OCI-LY3 (cell line): ENCODE results near the gene PLCB2.

Experiments
- H2AFZ ChIP-seq: fragments of 200-600, 300-600 bp; shearing (Covaris generic); 2 replicates; pipeline ENCODE4 v1.6.0; 2014; ENCODE audit warnings: antibody characterized with exemption, low read depth, low read length
- H3K27ac ChIP-seq: fragments of 200-600, 300-600 bp; sonication (generic); 2 replicates; pipeline ENCODE4 v1.5.1; 2014; ENCODE audit warnings: mild to moderate bottlenecking, low read length, moderate library complexity, mixed read lengths
- H3K27me3 ChIP-seq: fragments of 200-600, 300-600 bp; sonication (generic); 2 replicates; pipeline ENCODE4 v1.6.1; 2014; ENCODE audit warnings: low read depth, low read length, mixed read lengths
- H3K36me3 ChIP-seq: fragments of 200-600, 300-600 bp; sonication (generic); replicated peaks from 2 replicates; pipeline ENCODE3; 2014; ENCODE audit warnings: low read depth, low read length, mixed read lengths
- H3K4me1 ChIP-seq: fragments of 300-600, 200-600 bp; sonication (generic); 2 replicates; pipeline ENCODE4 v1.6.1; 2014; ENCODE audit warnings: low read length, mixed read lengths
- H3K4me2 ChIP-seq: fragments of 200-600, 300-600 bp; sonication (generic); 2 replicates; pipeline ENCODE4 v1.6.1; 2014; ENCODE audit warnings: low read length, mixed read lengths
- H3K4me3 ChIP-seq: fragments of 300-600, 200-600 bp; sonication (generic); 2 replicates; pipeline ENCODE4 v1.5.1; 2014; ENCODE audit warnings: antibody characterized with exemption, mild to moderate bottlenecking, low read length, moderate library complexity
- H3K79me2 ChIP-seq: fragments of 300-600, 200-600 bp; shearing (Covaris generic); 2 replicates; pipeline ENCODE4 v1.6.1; 2014; ENCODE audit warnings: mild to moderate bottlenecking, low read length, mixed read lengths
- H3K9ac ChIP-seq: fragments of 300-600, 200-600 bp; shearing (Covaris generic); 2 replicates; pipeline ENCODE4 v1.6.0; 2014; ENCODE audit warnings: mild to moderate bottlenecking, low read length, moderate library complexity
- H3K9me3 ChIP-seq: fragments of 200-600, 300-600 bp; shearing (Covaris generic); 2 replicates; pipeline ENCODE4 v1.6.1; 2014; ENCODE audit warnings: low read length, mixed read lengths; ENCODE audit not compliant: insufficient read depth
- H4K20me1 ChIP-seq: fragments of 200-600, 300-600 bp; sonication (generic); 2 replicates; pipeline ENCODE4 v1.6.1; 2016; ENCODE audit warnings: low read length, mixed read lengths; ENCODE audit not compliant: insufficient read depth
- CTCF ChIP-seq: fragments of 200-600, 300-600 bp; sonication (generic); IDR thresholded peaks from 2 replicates; pipeline ENCODE4 v1.5.1; 2014; ENCODE audit warnings: antibody characterized with exemption, low read length, low read depth
- EZH2phosphoT487 ChIP-seq: fragments of 200-600 bp; shearing (Covaris generic); IDR thresholded peaks from 2 replicates; pipeline ENCODE4 v1.6.1; 2018; ENCODE audit warnings: antibody characterized with exemption, mixed run types, low read depth

Gene PLCB2

DNA sequence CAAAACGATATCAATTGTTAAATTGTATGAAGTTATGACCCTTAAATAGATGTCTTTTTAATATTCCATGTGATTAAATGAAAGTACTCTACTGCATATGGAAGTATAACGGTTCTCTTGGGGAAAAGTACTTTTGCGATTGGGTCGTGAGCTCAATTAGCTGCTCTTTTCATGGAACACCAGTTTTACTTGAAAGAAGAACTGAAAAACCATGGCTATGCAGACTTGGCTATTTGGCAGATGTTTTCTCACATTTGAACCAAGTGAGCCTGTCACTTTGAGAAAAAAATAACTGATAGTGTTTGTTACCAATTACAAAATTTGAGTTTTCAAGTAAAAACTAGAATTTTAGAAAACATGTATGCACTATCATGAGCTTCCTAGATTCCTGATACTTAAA, 9.8 kb upstream of the PLCB2 start:
- no peak overlapping the region for H2AFZ ChIP-seq
- H3K9ac ChIP-seq: 0 out of 2 replicates have a peak overlapping the region, but pooled peaks have one; percentile 9
- H3K36me3 ChIP-seq: no peaks in the 10 kb centered on the region
- peak overlapping the region; percentile 74 for H3K4me2 ChIP-seq
- peaks cover 36% of the 10 kb centered on the region for H3K4me1 ChIP-seq
- TF ChIP-seq CTCF: no peak
- TF ChIP-seq EZH2phosphoT487: no peak
- H3K4me3 ChIP-seq: peak overlapping the region; percentile 50
- no peaks in the 10 kb centered on the region for H3K79me2 ChIP-seq
- H3K27ac ChIP-seq: peak overlapping the region; percentile 32
- H3K9me3 ChIP-seq: no peaks in the 10 kb centered on the region
- H3K27me3 ChIP-seq: peaks cover 22% of the 10 kb centered on the region
- no peaks in the 10 kb centered on the region for H4K20me1 ChIP-seq

DNA sequence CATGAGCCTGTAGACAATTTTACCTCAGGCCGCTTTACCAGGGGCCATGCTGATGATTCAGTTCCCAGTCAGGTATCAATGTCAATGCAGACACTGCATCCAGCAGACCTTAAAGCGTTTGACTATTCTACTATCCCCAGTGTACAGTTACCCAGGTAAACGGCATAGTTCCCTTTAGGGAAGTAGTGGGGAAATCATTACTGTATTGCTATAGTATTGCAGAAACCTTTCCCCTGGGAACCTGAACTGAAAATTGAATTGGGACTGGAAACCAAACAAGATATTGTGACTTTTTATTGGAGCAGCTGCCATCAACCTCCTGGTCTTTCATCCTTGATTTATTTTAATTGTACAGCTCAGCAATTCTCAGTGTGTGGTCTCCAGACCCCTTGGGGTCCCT, 9.2 kb upstream of the PLCB2 start:
- Histone ChIP-seq H2AFZ (no peak overlapping the region), H3K4me3 (peak overlapping the region; percentile 50), H3K27me3 (peaks cover 29% of the 10 kb centered on the region), H3K9ac (no peak overlapping the region), H3K4me1 (peaks cover 33% of the 10 kb centered on the region), H3K4me2 (peak overlapping the region; percentile 74), H3K79me2 (no peaks in the 10 kb centered on the region), H3K9me3 (no peaks in the 10 kb centered on the region), H3K27ac (peak overlapping the region; percentile 32), H4K20me1 (no peaks in the 10 kb centered on the region), H3K36me3 (no peaks in the 10 kb centered on the region)
- TF ChIP-seq EZH2phosphoT487: no peak
- no peak for TF ChIP-seq CTCF

GRCh38 chr15:40314723-40315276, 7.1 kb upstream of the PLCB2 start:
- no peak overlapping the region for H3K27ac ChIP-seq
- no peaks in the 10 kb centered on the region for H3K9me3 ChIP-seq
- no peak overlapping the region for H3K4me2 ChIP-seq
- no peak overlapping the region for H3K9ac ChIP-seq
- peaks cover 36% of the 10 kb centered on the region for H3K27me3 ChIP-seq
- H4K20me1 ChIP-seq: no peaks in the 10 kb centered on the region
- no peak overlapping the region for H3K4me3 ChIP-seq
- peaks cover 31% of the 10 kb centered on the region for H3K4me1 ChIP-seq
- no peaks in the 10 kb centered on the region for H3K36me3 ChIP-seq
- H3K79me2 ChIP-seq: no peaks in the 10 kb centered on the region
- no peak overlapping the region for H2AFZ ChIP-seq
- TF ChIP-seq EZH2phosphoT487: no peak
- no peak for TF ChIP-seq CTCF

DNA sequence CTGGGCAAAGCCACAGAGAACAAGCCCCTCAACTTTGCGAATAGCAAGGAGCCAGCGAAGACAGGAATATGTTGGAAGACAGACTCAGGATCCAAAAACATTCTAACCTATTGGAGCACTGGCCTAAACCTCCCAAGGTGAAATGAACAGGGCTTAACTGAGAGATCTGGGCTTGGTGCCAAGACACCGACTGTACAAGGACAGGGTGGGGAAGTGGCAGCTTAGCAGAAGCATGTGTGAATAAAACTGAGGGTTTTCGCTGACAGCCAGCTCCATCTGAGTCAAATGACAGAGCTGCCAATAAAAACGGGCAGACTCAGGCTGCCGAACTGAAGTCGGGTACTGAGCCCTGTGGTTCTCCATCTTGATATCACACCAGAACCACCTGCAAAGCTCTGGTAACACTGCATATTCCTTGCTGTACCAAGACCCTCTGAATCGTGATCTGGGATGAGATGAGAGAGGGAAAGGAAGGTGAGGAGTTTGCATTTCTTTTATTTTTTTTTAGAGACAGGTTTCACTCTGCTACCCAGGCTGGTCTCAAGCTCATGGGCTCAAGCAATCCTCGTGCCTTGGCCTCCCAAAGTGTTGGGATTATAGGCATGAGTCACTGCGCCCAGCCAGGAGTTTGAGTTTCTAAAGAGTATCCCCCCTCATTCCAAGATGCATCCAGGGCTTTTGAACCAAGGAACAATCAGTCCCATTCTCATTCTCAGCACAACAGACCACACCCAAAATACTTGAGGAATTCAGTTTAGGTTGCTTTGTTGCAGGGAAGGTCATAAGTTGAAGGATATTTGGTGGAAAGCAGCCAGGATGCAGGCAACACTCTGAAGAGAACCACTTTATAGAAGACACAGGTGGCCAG, 6.0 kb upstream of the PLCB2 start:
- peaks cover 36% of the 10 kb centered on the region for H3K27me3 ChIP-seq
- H3K27ac ChIP-seq: no peak overlapping the region
- H3K9ac ChIP-seq: no peak overlapping the region
- H2AFZ ChIP-seq: no peak overlapping the region
- peaks cover 42% of the 10 kb centered on the region for H3K4me1 ChIP-seq
- no peaks in the 10 kb centered on the region for H3K79me2 ChIP-seq
- H3K9me3 ChIP-seq: no peaks in the 10 kb centered on the region
- H3K36me3 ChIP-seq: no peaks in the 10 kb centered on the region
- H3K4me3 ChIP-seq: no peak overlapping the region
- no peak for TF ChIP-seq CTCF
- no peak for TF ChIP-seq EZH2phosphoT487
- no peaks in the 10 kb centered on the region for H4K20me1 ChIP-seq
- H3K4me2 ChIP-seq: peak overlapping the region; percentile 19
